ENCODE measurements around the gene FAM171A1. TPM values are rescaled to one million over a fixed set of nuclear protein-coding genes. Genes with fewer than 3 reads are reported as not detected.

FAM171A1 gene
- total RNA-seq, 1 donor from 2014 or later = 73.6 TPM

- Mint-ChIP-seq H3K9me3 (no peaks in the 10 kb centered on the region), H3K27me3 (ENCODE audit: low read depth) (no peaks in the 10 kb centered on the region), H3K4me1 (peaks cover 18% of the 10 kb centered on the region), H3K36me3 (no peaks in the 10 kb centered on the region), H3K4me3 (no peak overlapping the region), H3K27ac (no peak overlapping the region)
- no peak for DNase-seq (ENCODE audit: low spot score in 2 of 2, unreplicated experiment in 2 of 2)
- TF ChIP-seq CTCF (IDR thresholded peaks at IDR 0.05; ENCODE audit: unreplicated experiment) = no peak
Observed at GRCh38 chr10:15379078-15379477, 8.0 kb upstream of the FAM171A1 start.

GRCh38 chr10:15378569-15378968 is 7.5 kb upstream of the FAM171A1 start:
- Mint-ChIP-seq H3K4me3 (no peak overlapping the region), H3K9me3 (no peaks in the 10 kb centered on the region), H3K4me1 (peaks cover 23% of the 10 kb centered on the region)

GRCh38 chr10:15374566-15374965 is 3.5 kb upstream of the FAM171A1 start:
- H3K27ac Mint-ChIP-seq = peak overlapping the region; percentile 35

More at GRCh38 chr10:15378569-15378968, 7.5 kb upstream of the FAM171A1 start:
- no peak overlapping the region for H3K27ac Mint-ChIP-seq
- no peaks in the 10 kb centered on the region for H3K36me3 Mint-ChIP-seq
- DNase-seq (ENCODE audit: low spot score in 2 of 2, unreplicated experiment in 2 of 2) = no peak
- no peaks in the 10 kb centered on the region for H3K27me3 Mint-ChIP-seq (ENCODE audit: low read depth)
- no peak for TF ChIP-seq CTCF (IDR thresholded peaks at IDR 0.05; ENCODE audit: unreplicated experiment)

GRCh38 chr10:15374156-15374555 is 3.1 kb upstream of the FAM171A1 start:
- Mint-ChIP-seq H3K9me3 (no peaks in the 10 kb centered on the region), H3K36me3 (no peaks in the 10 kb centered on the region), H3K4me1 (peaks cover 26% of the 10 kb centered on the region), H3K27me3 (ENCODE audit: low read depth) (no peaks in the 10 kb centered on the region), H3K27ac (peak overlapping the region; percentile 56), H3K4me3 (no peak overlapping the region)
- no peak for DNase-seq (ENCODE audit: low spot score in 2 of 2, unreplicated experiment in 2 of 2)
- TF ChIP-seq CTCF (IDR thresholded peaks at IDR 0.05; ENCODE audit: unreplicated experiment) = no peak

More at GRCh38 chr10:15374566-15374965, 3.5 kb upstream of the FAM171A1 start:
- no peak for TF ChIP-seq CTCF (IDR thresholded peaks at IDR 0.05; ENCODE audit: unreplicated experiment)
- no peak for DNase-seq (ENCODE audit: low spot score in 2 of 2, unreplicated experiment in 2 of 2)
- H3K4me3 Mint-ChIP-seq = no peak overlapping the region
- no peaks in the 10 kb centered on the region for H3K36me3 Mint-ChIP-seq
- no peaks in the 10 kb centered on the region for H3K27me3 Mint-ChIP-seq (ENCODE audit: low read depth)
- H3K4me1 Mint-ChIP-seq = peaks cover 22% of the 10 kb centered on the region
- H3K9me3 Mint-ChIP-seq = no peaks in the 10 kb centered on the region

- Mint-ChIP-seq H3K4me3 (no peak overlapping the region), H3K27me3 (ENCODE audit: low read depth) (no peaks in the 10 kb centered on the region), H3K27ac (no peak overlapping the region), H3K36me3 (no peaks in the 10 kb centered on the region), H3K9me3 (no peaks in the 10 kb centered on the region), H3K4me1 (peaks cover 34% of the 10 kb centered on the region)
- no peak for TF ChIP-seq CTCF (IDR thresholded peaks at IDR 0.05; ENCODE audit: unreplicated experiment)
- no peak for DNase-seq (ENCODE audit: low spot score in 2 of 2, unreplicated experiment in 2 of 2)
Observed at GRCh38 chr10:15373199-15373598, 2.1 kb upstream of the FAM171A1 start.

All from mesothelial cell of epicardium (in vitro differentiated cells).